Type B pancreatic cell (in vitro differentiated cells): Measurements from ENCODE around the gene ARHGEF4. TPM values are rescaled to one million over a fixed set of nuclear protein-coding genes. Genes with fewer than 3 reads are reported as not detected.

Source experiments
- DNase-seq: peaks from one replicate; pipeline ENCODE4 v3.0.0; 2021; ENCODE audit warnings: mixed read lengths; ENCODE audit not compliant: unreplicated experiment; ENCODE audit errors: extremely low spot score
- H3K27ac Mint-ChIP-seq: 2 replicates; pipeline ENCODE4 v1.8.0; 2021; ENCODE audit warnings: mild to moderate bottlenecking, mixed read lengths
- H3K27me3 Mint-ChIP-seq: 2 replicates; pipeline ENCODE4 v1.8.0; 2021; ENCODE audit warnings: mixed read lengths
- H3K36me3 Mint-ChIP-seq: 2 replicates; pipeline ENCODE4 v1.8.0; 2021; ENCODE audit warnings: mixed read lengths
- H3K4me1 Mint-ChIP-seq: one replicate; pipeline ENCODE4 v1.8.0; 2021; ENCODE audit warnings: mixed read lengths; ENCODE audit not compliant: unreplicated experiment
- H3K4me3 Mint-ChIP-seq: 2 replicates; pipeline ENCODE4 v1.8.0; 2021; ENCODE audit warnings: mild to moderate bottlenecking, mixed read lengths
- H3K9me3 Mint-ChIP-seq: 2 replicates; pipeline ENCODE4 v1.8.0; 2021; ENCODE audit warnings: mixed read lengths
- total RNA-seq: library from RNA; stranded (reverse); gene quantifications from 2 replicates; pipeline ENCODE4 v1.2.1, GENCODE V29; 2021; ENCODE audit warnings: low replicate concordance
- TF ChIP-seq, protein P1 (sequence below): fragments of 200-600 bp; sonication (generic); conservative IDR thresholded peaks from 2 replicates; pipeline ENCODE4 v1.5.0; 2021; ENCODE audit warnings: antibody characterized with exemption, mild to moderate bottlenecking

Gene ARHGEF4
- total RNA-seq, 1 donor from 2014 or later = 31.4 TPM

DNA sequence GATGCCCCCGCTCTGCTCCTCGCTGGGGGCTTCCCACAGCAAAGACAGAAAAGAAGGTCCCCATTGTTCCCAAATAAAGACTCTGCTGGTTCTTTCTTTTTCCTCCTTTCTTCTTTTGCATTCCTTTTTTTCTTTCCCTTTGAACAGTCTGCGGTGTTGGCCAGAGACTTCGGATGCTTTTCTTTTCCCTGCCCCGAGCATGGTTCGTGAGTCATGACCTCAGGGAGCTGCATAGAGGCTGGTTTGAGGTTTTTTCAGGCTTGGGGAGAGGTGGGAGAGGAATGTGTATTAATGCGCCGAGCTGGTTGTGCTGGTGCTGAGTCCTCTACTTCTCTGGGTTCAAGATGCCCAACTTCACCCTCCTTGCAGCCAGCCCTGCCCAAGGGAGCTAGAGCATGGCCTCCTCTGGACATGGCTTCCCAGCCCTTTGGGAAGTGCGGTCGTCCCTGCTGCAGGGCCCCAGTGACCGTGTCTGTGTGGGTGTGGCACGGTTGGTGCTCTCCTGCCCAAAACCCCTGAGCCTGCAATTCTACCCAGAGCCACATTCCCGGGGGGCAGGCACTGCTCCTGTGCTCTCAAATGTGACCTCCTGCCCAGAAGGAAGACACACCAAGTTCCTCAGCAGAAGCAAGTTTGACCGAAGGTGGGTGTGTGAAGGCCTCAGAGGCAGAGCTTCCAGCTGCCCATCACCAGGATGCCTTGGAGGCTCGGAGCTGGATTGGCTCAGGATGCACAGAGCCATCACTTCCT, 9.0 kb upstream of the ARHGEF4 start:
- no peaks in the 10 kb centered on the region for H3K36me3 Mint-ChIP-seq
- no peaks in the 10 kb centered on the region for H3K27me3 Mint-ChIP-seq
- H3K9me3 Mint-ChIP-seq = no peaks in the 10 kb centered on the region
- TF ChIP-seq, protein P1, sequence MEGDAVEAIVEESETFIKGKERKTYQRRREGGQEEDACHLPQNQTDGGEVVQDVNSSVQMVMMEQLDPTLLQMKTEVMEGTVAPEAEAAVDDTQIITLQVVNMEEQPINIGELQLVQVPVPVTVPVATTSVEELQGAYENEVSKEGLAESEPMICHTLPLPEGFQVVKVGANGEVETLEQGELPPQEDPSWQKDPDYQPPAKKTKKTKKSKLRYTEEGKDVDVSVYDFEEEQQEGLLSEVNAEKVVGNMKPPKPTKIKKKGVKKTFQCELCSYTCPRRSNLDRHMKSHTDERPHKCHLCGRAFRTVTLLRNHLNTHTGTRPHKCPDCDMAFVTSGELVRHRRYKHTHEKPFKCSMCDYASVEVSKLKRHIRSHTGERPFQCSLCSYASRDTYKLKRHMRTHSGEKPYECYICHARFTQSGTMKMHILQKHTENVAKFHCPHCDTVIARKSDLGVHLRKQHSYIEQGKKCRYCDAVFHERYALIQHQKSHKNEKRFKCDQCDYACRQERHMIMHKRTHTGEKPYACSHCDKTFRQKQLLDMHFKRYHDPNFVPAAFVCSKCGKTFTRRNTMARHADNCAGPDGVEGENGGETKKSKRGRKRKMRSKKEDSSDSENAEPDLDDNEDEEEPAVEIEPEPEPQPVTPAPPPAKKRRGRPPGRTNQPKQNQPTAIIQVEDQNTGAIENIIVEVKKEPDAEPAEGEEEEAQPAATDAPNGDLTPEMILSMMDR = no peak
- DNase-seq = no peak
- H3K4me1 Mint-ChIP-seq = peaks cover 19% of the 10 kb centered on the region
- peak overlapping the region; percentile 61 for H3K4me3 Mint-ChIP-seq
- H3K27ac Mint-ChIP-seq = peak overlapping the region; percentile 68

DNA sequence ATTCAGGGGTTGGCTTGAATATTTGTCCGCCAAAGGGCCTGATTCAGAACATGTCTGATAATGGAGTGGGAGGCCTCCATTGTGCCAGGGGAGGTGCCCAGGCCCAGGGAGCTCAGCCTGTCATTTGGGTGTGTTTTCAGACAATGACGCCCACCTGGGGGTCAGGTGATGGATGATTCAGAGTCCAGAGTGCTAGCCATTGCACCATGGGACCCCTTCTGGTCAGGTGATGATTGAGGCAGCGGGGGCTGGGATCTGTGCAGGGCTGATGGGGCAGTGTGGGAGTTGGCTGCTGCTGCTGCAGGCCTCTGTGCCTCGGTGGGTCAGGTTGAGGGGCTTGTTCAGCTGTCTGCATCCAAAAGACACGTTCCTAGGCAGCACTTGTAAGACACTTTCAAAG, 8.3 kb upstream of the ARHGEF4 start:
- peak overlapping the region; percentile 77 for H3K27ac Mint-ChIP-seq
- no peaks in the 10 kb centered on the region for H3K36me3 Mint-ChIP-seq
- DNase-seq = no peak
- no peaks in the 10 kb centered on the region for H3K27me3 Mint-ChIP-seq
- peaks cover 19% of the 10 kb centered on the region for H3K4me1 Mint-ChIP-seq
- no peaks in the 10 kb centered on the region for H3K9me3 Mint-ChIP-seq
- no peak overlapping the region for H3K4me3 Mint-ChIP-seq
- TF ChIP-seq, protein P1 = no peak

DNA sequence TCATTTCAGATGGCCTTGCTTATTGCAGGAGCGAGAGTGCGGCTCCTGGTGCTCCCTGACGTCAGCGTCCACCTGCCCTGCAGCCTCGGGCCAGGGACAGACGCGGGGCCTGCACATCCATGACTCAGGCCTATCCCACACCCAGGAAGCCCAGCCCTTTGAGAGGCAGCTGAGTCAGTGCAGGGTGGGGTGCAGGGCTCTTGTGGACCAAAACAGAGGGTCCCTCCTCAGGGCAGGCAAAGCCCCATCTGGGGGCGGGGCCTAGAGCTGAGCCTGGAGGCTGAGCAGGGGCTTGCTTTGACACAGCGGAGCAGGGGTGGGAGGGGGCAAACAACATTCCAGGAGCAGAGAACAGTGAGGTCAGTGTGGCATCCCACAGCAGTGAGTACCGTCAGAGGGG, 7.7 kb upstream of the ARHGEF4 start:
- Mint-ChIP-seq H3K36me3 (no peaks in the 10 kb centered on the region), H3K4me3 (no peak overlapping the region), H3K4me1 (peaks cover 18% of the 10 kb centered on the region), H3K27me3 (no peaks in the 10 kb centered on the region), H3K9me3 (no peaks in the 10 kb centered on the region), H3K27ac (peak overlapping the region; percentile 77)
- DNase-seq = no peak
- TF ChIP-seq, protein P1 = no peak

DNA sequence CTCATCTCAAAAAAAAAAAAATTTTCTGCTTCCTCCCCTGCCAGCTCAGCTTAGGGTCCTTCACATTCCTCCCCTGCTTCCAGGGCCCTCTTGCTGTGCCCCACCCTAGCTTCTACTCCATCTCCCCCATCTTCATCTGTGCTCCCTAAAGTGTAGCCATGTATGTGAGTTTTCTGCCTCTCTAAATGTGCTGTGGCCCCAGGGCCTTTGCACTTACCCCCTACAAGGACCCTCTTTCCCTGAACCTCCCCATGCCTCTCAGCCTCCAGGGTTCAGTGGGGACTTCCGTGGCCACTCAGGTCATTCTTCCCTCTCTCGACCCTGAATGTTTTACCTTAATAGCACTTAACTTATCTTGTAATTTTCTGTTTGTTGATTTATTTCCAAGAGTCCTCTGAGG, 6.2 kb upstream of the ARHGEF4 start:
- no peak overlapping the region for H3K27ac Mint-ChIP-seq
- H3K4me1 Mint-ChIP-seq = peaks cover 12% of the 10 kb centered on the region
- no peak overlapping the region for H3K4me3 Mint-ChIP-seq

DNA sequence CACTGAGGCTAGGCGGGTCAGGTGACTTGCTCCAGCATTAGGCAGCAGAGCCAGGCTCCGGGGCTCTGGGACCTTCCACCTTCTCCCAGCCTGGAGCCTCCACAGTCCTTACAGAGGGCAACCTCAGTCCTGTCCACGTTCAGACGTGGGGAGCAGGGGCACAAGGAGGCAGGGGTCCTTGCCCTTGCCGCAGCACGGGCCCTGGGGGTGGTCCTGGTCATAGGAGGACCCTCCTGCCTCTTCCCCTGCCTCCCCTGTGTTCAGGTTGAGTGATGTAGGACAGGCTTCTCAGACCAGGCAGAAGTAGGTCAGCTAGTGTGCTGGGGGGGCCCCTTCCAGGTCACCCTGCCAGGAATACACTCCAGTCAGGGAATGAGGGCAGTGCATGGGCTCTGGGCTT, 5.4 kb upstream of the ARHGEF4 start:
- Mint-ChIP-seq H3K4me1 (peaks cover 11% of the 10 kb centered on the region), H3K27ac (no peak overlapping the region), H3K9me3 (no peaks in the 10 kb centered on the region), H3K36me3 (no peaks in the 10 kb centered on the region), H3K4me3 (no peak overlapping the region), H3K27me3 (peaks cover 17% of the 10 kb centered on the region)
- TF ChIP-seq, protein P1 = no peak
- no peak for DNase-seq

More for the DNA sequence above, 6.2 kb upstream of the ARHGEF4 start:
- no peaks in the 10 kb centered on the region for H3K36me3 Mint-ChIP-seq
- peaks cover 11% of the 10 kb centered on the region for H3K27me3 Mint-ChIP-seq
- no peaks in the 10 kb centered on the region for H3K9me3 Mint-ChIP-seq
- TF ChIP-seq, protein P1 = no peak
- DNase-seq = no peak
